Stomach (tissue), 9 donors: ENCODE results near the gene PNRC2. TPM values are rescaled to one million over a fixed set of nuclear protein-coding genes. Genes with fewer than 3 reads are reported as not detected.
"Not testable (repeated sequence)": the region's sequence is repeated elsewhere in the genome, so short reads cannot be mapped to it uniquely, and the experiment has no call there.

Experiments used
- DNase-seq, 2 donors: peaks; one replicate each; pipeline versions ENCODE4 v3.0.0 to v3.0.0-alpha.2; 2013 to 2019
- H3K27ac ChIP-seq, 5 donors: fragments of 200-600 bp in 4 of 5; sonication (generic) in 4 of 5; one replicate each; pipeline ENCODE4 v1.5.1; 2013 to 2019; ENCODE audit warnings: mild to moderate bottlenecking in 1 of 5, moderate library complexity in 1 of 5
- H3K27me3 ChIP-seq, 3 donors: fragments of 200-600 bp; sonication (generic); one replicate each; pipeline ENCODE4 v1.5.1; 2017 to 2019; ENCODE audit warnings: mixed run types in 1 of 3
- H3K36me3 ChIP-seq, 4 donors: fragments of 200-600 bp; sonication (generic); 1 replicate in 3 of 4; 2 replicates in 1 of 4; pipeline ENCODE4 v1.5.1; 2016 to 2019
- H3K4me1 ChIP-seq, 4 donors: fragments of 200-600 bp; sonication (generic); one replicate each; pipeline ENCODE4 v1.5.1; 2016 to 2019
- H3K4me3 ChIP-seq, 4 donors: fragments of 200-600 bp; sonication (generic) in 3 of 4; one replicate each; pipeline ENCODE4 v1.5.1; 2016 to 2019; ENCODE audit warnings: mild to moderate bottlenecking in 1 of 4
- H3K9me3 ChIP-seq, 4 donors: fragments of 200-600 bp; sonication (generic); one replicate each; pipeline ENCODE4 v1.5.1; 2016 to 2019
- CTCF ChIP-seq, 7 experiments: fragments of 450-650 bp in 4 of 7; fragments of 200-600 bp in 3 of 7; sonication (generic) in 3 of 7; IDR thresholded peaks; one replicate each; pipeline ENCODE4 v1.5.1; 2016 to 2019; ENCODE audit warnings: antibody characterized with exemption in 7 of 7, control low read depth in 2 of 7, mild to moderate bottlenecking in 1 of 7
- EP300 ChIP-seq: sonication (generic); formaldehyde crosslinking; IDR thresholded peaks from one replicate; pipeline ENCODE4 v1.6.1; 2017; ENCODE audit warnings: antibody characterized with exemption
- POLR2A ChIP-seq, 4 donors: fragments of 450-650 bp; IDR thresholded peaks; one replicate each; pipeline ENCODE4 v1.6.1; 2016; ENCODE audit warnings: antibody characterized with exemption in 4 of 4, control low read depth in 2 of 4, mild to moderate bottlenecking in 1 of 4, moderate library complexity in 1 of 4
- POLR2AphosphoS5 ChIP-seq, 3 donors: sonication (generic); formaldehyde crosslinking; IDR thresholded peaks; one replicate each; pipeline ENCODE4 v1.6.1; 2016; ENCODE audit warnings: antibody characterized with exemption in 3 of 3
- WGBS, 5 donors: extraction: QIAGEN DNeasy Blood & Tissue Kit in 3 of 5; methylation state at CpG; one replicate each; pipeline versions ENCODE4 v1.1.5 to v1.1.7; 2013 to 2018; 5-methylcytosine and 5-hydroxymethylcytosine counted together
- intact Hi-C: fragments of 100-400 bp; cut with DNase I; formaldehyde crosslinking; loops from one replicate; pipeline ENCODE4 v1.15.1; 2023; ENCODE audit warnings: low total_unique reads
- polyA plus RNA-seq, 3 donors: library from polyadenylated mRNA; stranded (reverse); fragments of 200-250 nt; gene quantifications; one replicate each; pipeline ENCODE4 v1.2.3, GENCODE V29; 2013
- total RNA-seq, 5 donors: library from RNA; depleted of rRNA; stranded (reverse); fragments of >200 nt; gene quantifications; one replicate each; pipeline versions ENCODE4 v1.1.0 to v1.2.3, GENCODE V29; 2014 to 2016
- donor health status: healthy with polysubstance abuse.
- donor health status: Bipolar disorder and iron deficiency.
- donor health status: healthy.

Gene PNRC2
- total and polyA plus RNA-seq, 8 donors = 38.5 to 181 (median 67.4) TPM

- peak in 1 of 2 donors; percentile 79 for DNase-seq
- Histone ChIP-seq H3K4me1 (peaks cover 49 to 73% (median 61%) of the 10 kb centered on the region in 4 donors), H3K36me3 (no peaks in the 10 kb centered on the region), H3K27ac (peak overlapping the region; percentile 97 to 100 (median 98)), H3K4me3 (peak overlapping the region; percentile 84 to 94 (median 86)), H3K9me3 (no peaks in the 10 kb centered on the region), H3K27me3 (no peaks in the 10 kb centered on the region)
- intact Hi-C loops = no loop called here
- 35 to 48% (median 38%) methylated on average over 6 of the region's 6 CpGs for WGBS, 5 donors
- TF ChIP-seq CTCF (IDR thresholded peaks at IDR 0.05) (no peak), EP300 (no peak), POLR2AphosphoS5 (IDR thresholded peaks at IDR 0.05) (no peak), POLR2A (IDR thresholded peaks at IDR 0.05) (no peak)
Measured at GRCh38 chr1:23980728-23981070, 21.1 kb downstream of the PNRC2 start.

- no peaks in the 10 kb centered on the region for H3K9me3 ChIP-seq
- DNase-seq = peak; percentile 84
- no peaks in the 10 kb centered on the region for H3K36me3 ChIP-seq
- WGBS, 5 donors = 57 to 71% (median 62%) methylated on average over 5 of the region's 5 CpGs
- H3K4me3 ChIP-seq = no peak overlapping the region
- intact Hi-C loops = no loop called here
- TF ChIP-seq POLR2A (IDR thresholded peaks at IDR 0.05) (no peak), CTCF (IDR thresholded peaks at IDR 0.05) (no peak), EP300 (no peak), POLR2AphosphoS5 (IDR thresholded peaks at IDR 0.05) (peak in 2 of 3 donors; percentile 8 to 44)
- H3K4me1 ChIP-seq = peaks cover 24 to 38% (median 30%) of the 10 kb centered on the region in 4 donors
- no peaks in the 10 kb centered on the region for H3K27me3 ChIP-seq
- peak overlapping the region; percentile 69 to 82 (median 79) for H3K27ac ChIP-seq
Measured at GRCh38 chr1:23984417-23985186, 25.0 kb downstream of the PNRC2 start.

- H3K36me3 ChIP-seq, H3K27ac ChIP-seq, H3K4me3 ChIP-seq, DNase-seq, H3K9me3 ChIP-seq, intact Hi-C loops, H3K27me3 ChIP-seq: not testable (repeated sequence)
- H3K4me1 ChIP-seq = peaks cover 14 to 23% (median 19%) of the 10 kb centered on the region in 4 donors
- WGBS, 5 donors = 94 to 98% (median 96%) methylated on average over 15 to 23 of the region's 23 CpGs
Measured at GRCh38 chr1:23987038-23987437, 27.4 kb downstream of the PNRC2 start.

GRCh38 chr1:23989263-23989662 lies 29.6 kb downstream of the PNRC2 start:
- intact Hi-C loops = no loop called here
- DNase-seq = no peak
- TF ChIP-seq POLR2A (IDR thresholded peaks at IDR 0.05) = no peak
- no peak for TF ChIP-seq POLR2AphosphoS5 (IDR thresholded peaks at IDR 0.05)
- TF ChIP-seq CTCF (IDR thresholded peaks at IDR 0.05) = no peak
- Histone ChIP-seq H3K36me3 (no peaks in the 10 kb centered on the region), H3K4me3 (no peak overlapping the region), H3K9me3 (no peaks in the 10 kb centered on the region), H3K4me1 (peaks cover 8 to 15% (median 13%) of the 10 kb centered on the region in 4 donors), H3K27me3 (no peaks in the 10 kb centered on the region), H3K27ac (no peak overlapping the region)
- 79 to 88% (median 83%) methylated on average over 3 of the region's 3 CpGs for WGBS, 5 donors

- H3K4me1 ChIP-seq, H3K36me3 ChIP-seq, H3K27ac ChIP-seq, H3K4me3 ChIP-seq, H3K9me3 ChIP-seq, intact Hi-C loops, H3K27me3 ChIP-seq, DNase-seq: not testable (repeated sequence)
- WGBS, 5 donors = 82 to 94% (median 87%) methylated on average over 13 of the region's 13 CpGs
Measured at GRCh38 chr1:23992011-23992410, 32.4 kb downstream of the PNRC2 start.
